H9 (cell line): ENCODE results near the gene SOHLH1. TPM values are rescaled to one million over a fixed set of nuclear protein-coding genes. Genes with fewer than 3 reads are reported as not detected.

ENCODE experiments used
- DNase-seq: peaks from one replicate; pipeline ENCODE4 v3.0.0-alpha.2; 2017
- H2AFZ ChIP-seq: one replicate; pipeline ENCODE4 v1.6.1; 2013; ENCODE audit warnings: mild to moderate bottlenecking, low read length, control low read depth, moderate library complexity
- H2AK5ac ChIP-seq: 2 replicates; pipeline ENCODE4 v1.6.1; 2013; ENCODE audit warnings: low read length, control low read depth, mixed read lengths; ENCODE audit not compliant: insufficient read length
- H2BK120ac ChIP-seq: one replicate; pipeline ENCODE4 v1.6.1; 2013; ENCODE audit warnings: low read depth, mild to moderate bottlenecking, low read length, control low read depth, inconsistent platforms; ENCODE audit not compliant: poor library complexity, severe bottlenecking
- H2BK12ac ChIP-seq: 2 replicates; pipeline ENCODE4 v1.6.1; 2013; ENCODE audit warnings: low read length, control low read depth, mixed read lengths, low read depth; ENCODE audit not compliant: insufficient read length
- H2BK15ac ChIP-seq: 2 replicates; pipeline ENCODE4 v1.6.1; 2013; ENCODE audit warnings: low read depth, low read length, control low read depth
- H2BK20ac ChIP-seq: one replicate; pipeline ENCODE4 v1.6.1; 2013; ENCODE audit warnings: low read depth, mild to moderate bottlenecking, low read length, control low read depth, inconsistent platforms; ENCODE audit not compliant: poor library complexity, severe bottlenecking
- H2BK5ac ChIP-seq: 2 replicates; pipeline ENCODE4 v1.6.1; 2013; ENCODE audit warnings: low read length, control low read depth, mixed read lengths; ENCODE audit not compliant: insufficient read length
- H3K14ac ChIP-seq: 2 replicates; pipeline ENCODE4 v1.6.1; 2013; ENCODE audit warnings: low read length, control low read depth; ENCODE audit not compliant: insufficient read depth
- H3K18ac ChIP-seq: 2 replicates; pipeline ENCODE4 v1.6.1; 2013; ENCODE audit warnings: low read depth, mild to moderate bottlenecking, mixed read lengths, low read length, control low read depth; ENCODE audit not compliant: insufficient read length
- H3K23ac ChIP-seq: 2 replicates; pipeline ENCODE4 v1.6.1; 2013; ENCODE audit warnings: low read length, control low read depth, mixed read lengths, low read depth; ENCODE audit not compliant: insufficient read length
- H3K23me2 ChIP-seq: 2 replicates; pipeline ENCODE4 v1.6.1; 2013; ENCODE audit warnings: low read depth, mild to moderate bottlenecking, mixed read lengths, low read length, control low read depth; ENCODE audit not compliant: insufficient read length, poor library complexity, severe bottlenecking
- H3K27ac ChIP-seq: 2 replicates; pipeline ENCODE4 v1.5.1; 2013; ENCODE audit warnings: low read length, control low read depth, mixed read lengths, low read depth; ENCODE audit not compliant: insufficient read length
- H3K27me3 ChIP-seq: 2 replicates; pipeline ENCODE4 v1.6.1; 2013; ENCODE audit warnings: low read length, control low read depth, inconsistent platforms; ENCODE audit not compliant: insufficient read depth
- H3K4ac ChIP-seq: 2 replicates; pipeline ENCODE4 v1.6.1; 2013; ENCODE audit warnings: low read depth, mild to moderate bottlenecking, control low read depth, inconsistent platforms, low read length, moderate library complexity
- H3K4me1 ChIP-seq: 2 replicates; pipeline ENCODE4 v1.6.1; 2013; ENCODE audit warnings: low read length, control low read depth, inconsistent platforms; ENCODE audit not compliant: insufficient read depth
- H3K4me2 ChIP-seq: 2 replicates; pipeline ENCODE4 v1.6.1; 2013; ENCODE audit warnings: low read length, control low read depth, mixed read lengths; ENCODE audit not compliant: insufficient read length, insufficient read depth
- H3K56ac ChIP-seq: 2 replicates; pipeline ENCODE4 v1.6.1; 2013; ENCODE audit warnings: low read depth, mild to moderate bottlenecking, mixed read lengths, low read length, control low read depth; ENCODE audit not compliant: insufficient read length
- H3K79me1 ChIP-seq: 2 replicates; pipeline ENCODE4 v1.6.1; 2013; ENCODE audit warnings: low read depth, mild to moderate bottlenecking, moderate library complexity, low read length, control low read depth, inconsistent platforms; ENCODE audit not compliant: insufficient read depth, poor library complexity, severe bottlenecking
- H3K79me2 ChIP-seq: 2 replicates; pipeline ENCODE4 v1.6.1; 2013; ENCODE audit warnings: low read length, control low read depth, inconsistent platforms; ENCODE audit not compliant: insufficient read depth
- H3K9ac ChIP-seq: 2 replicates; pipeline ENCODE4 v1.6.1; 2013; ENCODE audit warnings: low read length, control low read depth, mixed read lengths; ENCODE audit not compliant: insufficient read length; ENCODE audit errors: extremely low read depth
- H3K9me3 ChIP-seq: one replicate; pipeline ENCODE4 v1.6.1; 2013; ENCODE audit warnings: low read depth, low read length, inconsistent platforms; ENCODE audit not compliant: control insufficient read depth
- H3T11ph ChIP-seq: one replicate; pipeline ENCODE4 v1.6.1; 2013; ENCODE audit warnings: mild to moderate bottlenecking, low read length, control low read depth, inconsistent platforms
- H4K20me1 ChIP-seq: one replicate; pipeline ENCODE4 v1.6.1; 2013; ENCODE audit not compliant: control insufficient read depth, insufficient read length, insufficient read depth
- H4K5ac ChIP-seq: 2 replicates; pipeline ENCODE4 v1.6.1; 2013; ENCODE audit warnings: low read depth, mild to moderate bottlenecking, mixed read lengths, low read length, control low read depth; ENCODE audit not compliant: insufficient read length
- H4K8ac ChIP-seq: replicated peaks from 2 replicates; pipeline ENCODE4 v1.6.1; 2013; ENCODE audit warnings: low read length, control low read depth, mixed read lengths, low read depth; ENCODE audit not compliant: insufficient read length
- H4K91ac ChIP-seq: 2 replicates; pipeline ENCODE4 v1.6.1; 2013; ENCODE audit warnings: low read depth, mild to moderate bottlenecking, moderate library complexity, mixed read lengths, low read length, control low read depth; ENCODE audit not compliant: insufficient read length
- H3K27ac Mint-ChIP-seq, 3 experiments: 2 replicates in 2 of 3; 3 replicates in 1 of 3; pipeline ENCODE4 v1.8.0; 2020 to 2021; ENCODE audit warnings: mixed read lengths in 3 of 3, mild to moderate bottlenecking in 1 of 3, moderate library complexity in 1 of 3
- H3K27me3 Mint-ChIP-seq: 2 replicates; pipeline ENCODE4 v1.8.0; 2021; ENCODE audit warnings: low read depth, mild to moderate bottlenecking, moderate library complexity, mixed read lengths
- H3K36me3 Mint-ChIP-seq, 3 experiments: 2 replicates in 2 of 3; 3 replicates in 1 of 3; pipeline ENCODE4 v1.8.0; 2020 to 2021; ENCODE audit warnings: low read depth in 3 of 3, mixed read lengths in 3 of 3; ENCODE audit not compliant: insufficient read depth in 1 of 3
- H3K4me1 Mint-ChIP-seq, 2 experiments: 2 replicates each; pipeline ENCODE4 v1.8.0; 2020; ENCODE audit warnings: mixed read lengths in 2 of 2
- H3K4me3 Mint-ChIP-seq, 2 experiments: 2 replicates in 1 of 2; 3 replicates in 1 of 2; pipeline ENCODE4 v1.8.0; 2020 to 2021; ENCODE audit warnings: mild to moderate bottlenecking in 2 of 2, mixed read lengths in 2 of 2, moderate library complexity in 1 of 2
- H3K9me3 Mint-ChIP-seq, 2 experiments: 2 replicates in 1 of 2; 3 replicates in 1 of 2; pipeline ENCODE4 v1.8.0; 2020; ENCODE audit warnings: mild to moderate bottlenecking in 2 of 2, mixed read lengths in 2 of 2, moderate library complexity in 1 of 2
- CTCF ChIP-seq: fragments of 200-600 bp; sonication (generic); conservative IDR thresholded peaks from 3 replicates; pipeline ENCODE4 v1.8.0; 2021; ENCODE audit warnings: antibody characterized with exemption, mild to moderate bottlenecking
- WGBS: extraction: QIAGEN DNeasy Blood & Tissue Kit; methylation state at CpG from one replicate; pipeline ENCODE4 v1.1.7; 2013; ENCODE audit warnings: missing lambda C conversion rate, low lambda C conversion rate, mixed read lengths; ENCODE audit not compliant: insufficient read length; ENCODE audit errors: extremely low coverage; 5-methylcytosine and 5-hydroxymethylcytosine counted together
- total RNA-seq: library from RNA; stranded (reverse); gene quantifications from 2 replicates; pipeline ENCODE4 v1.2.1, GENCODE V29; 2021

The SOHLH1 gene
- total RNA-seq, 1 experiment from 2014 or later, result not detected

DNA sequence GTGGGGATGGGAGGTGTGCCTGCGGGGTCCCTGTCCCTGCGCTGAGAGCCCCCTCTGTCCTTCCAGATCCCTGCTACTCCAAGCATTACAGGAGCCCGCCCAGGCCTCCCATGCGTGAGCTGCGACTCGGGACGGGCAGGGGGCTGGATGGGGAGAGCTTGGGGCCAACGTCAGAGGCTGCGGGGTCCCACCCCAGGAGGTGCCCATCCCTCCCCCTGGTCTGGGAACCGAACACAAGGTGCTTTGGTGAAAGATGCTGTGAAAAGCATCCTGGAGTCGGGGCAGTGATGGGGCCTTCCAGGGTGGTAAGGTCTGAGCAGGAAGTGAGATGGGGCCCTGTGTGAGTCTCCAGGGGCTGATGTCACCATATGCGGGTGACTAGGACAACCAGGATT, 33.5 kb downstream of the SOHLH1 start:
- Mint-ChIP-seq H3K9me3 (peaks cover 11 to 14% of the 10 kb centered on the region in 2 experiments), H3K36me3 (peaks cover 6 to 11% (median 7%) of the 10 kb centered on the region in 3 experiments; a peak in 6 of 7 replicates), H3K4me3 (no peak overlapping the region), H3K27ac (no peak overlapping the region), H3K4me1 (peaks cover 9 to 14% of the 10 kb centered on the region in 2 experiments), H3K27me3 (peaks cover 2% of the 10 kb centered on the region; the same call in 1 of the 2 replicates)
- H3K79me1 ChIP-seq, result no peaks in the 10 kb centered on the region
- no peak overlapping the region for H4K8ac ChIP-seq
- no peaks in the 10 kb centered on the region for H3K27me3 ChIP-seq
- H3K27ac ChIP-seq, result no peak overlapping the region
- H3K14ac ChIP-seq, result no peak overlapping the region
- no peak overlapping the region for H2BK12ac ChIP-seq
- no peak overlapping the region for H2BK15ac ChIP-seq
- H4K91ac ChIP-seq, result no peak overlapping the region
- no peak overlapping the region for H2AFZ ChIP-seq
- H3T11ph ChIP-seq, result no peak overlapping the region
- H3K23me2 ChIP-seq, result no peaks in the 10 kb centered on the region
- peaks cover 2% of the 10 kb centered on the region for H4K20me1 ChIP-seq
- no peak overlapping the region for H2AK5ac ChIP-seq
- H2BK5ac ChIP-seq, result no peak overlapping the region
- no peak overlapping the region for H3K9ac ChIP-seq
- no CpG with 5 or more reads among the region's 12 CpGs for whole genome bisulfite sequencing
- H3K9me3 ChIP-seq, result peaks cover 9% of the 10 kb centered on the region
- no peaks in the 10 kb centered on the region for H3K4me1 ChIP-seq
- no peak for DNase-seq
- no peak overlapping the region for H3K4ac ChIP-seq
- no peak overlapping the region for H2BK20ac ChIP-seq
- no peak for TF ChIP-seq CTCF
- H3K79me2 ChIP-seq, result no peaks in the 10 kb centered on the region
- no peak overlapping the region for H3K23ac ChIP-seq
- H4K5ac ChIP-seq, result no peak overlapping the region
- no peak overlapping the region for H2BK120ac ChIP-seq
- H3K4me2 ChIP-seq, result no peak overlapping the region
- no peak overlapping the region for H3K18ac ChIP-seq
- H3K56ac ChIP-seq, result no peak overlapping the region
